ENCODE measurements around the gene SLC36A3.

The SLC36A3 gene

GRCh38 chr5:151303666-151304065 is at the start of gene SLC36A3:
SLC36A3 (minus strand) TSS chr5:151303766; CDS start chr5:151303354, 412 bp downstream.
- in situ Hi-C loops (cut with HindIII; ENCODE audit: low sequenced_read_pairs), result no loop called here
- no peak for DNase-seq (ENCODE audit: low read depth, low spot score)
- no peak for TF ChIP-seq CTCF (IDR thresholded peaks at IDR 0.05; ENCODE audit: low read depth, low read length)
- no peak within 1 kb of the TSS for H3K4me3 ChIP-seq (ENCODE audit: low read depth, low read length)

GRCh38 chr5:151351671-151352070 is 48.1 kb upstream of the SLC36A3 start:
- in situ Hi-C loops (cut with HindIII; ENCODE audit: low sequenced_read_pairs), result no loop called here
- H3K4me3 ChIP-seq (ENCODE audit: low read depth, low read length), result no peak overlapping the region
- no peak for TF ChIP-seq CTCF (IDR thresholded peaks at IDR 0.05; ENCODE audit: low read depth, low read length)
- no peak for DNase-seq (ENCODE audit: low read depth, low spot score)

- no peak overlapping the region for H3K4me3 ChIP-seq (ENCODE audit: low read depth, low read length)
- DNase-seq (ENCODE audit: low read depth, low spot score), result no peak
- in situ Hi-C loops (cut with HindIII; ENCODE audit: low sequenced_read_pairs), result no loop called here
- no peak for TF ChIP-seq CTCF (IDR thresholded peaks at IDR 0.05; ENCODE audit: low read depth, low read length)
Measured at GRCh38 chr5:151348789-151349188, 45.2 kb upstream of the SLC36A3 start.

- in situ Hi-C loops (cut with HindIII; ENCODE audit: low sequenced_read_pairs), result no loop called here
- TF ChIP-seq CTCF (IDR thresholded peaks at IDR 0.05; ENCODE audit: low read depth, low read length), result no peak
- H3K4me3 ChIP-seq (ENCODE audit: low read depth, low read length), result no peak within 1 kb of the TSS
- no peak for DNase-seq (ENCODE audit: low read depth, low spot score)
Measured at GRCh38 chr5:151347369-151347768, 43.8 kb upstream of the SLC36A3 start, which contains the start of gene SLC36A2. SLC36A2 (minus strand) TSS chr5:151347559; CDS start chr5:151347460, 99 bp downstream.

GRCh38 chr5:151345808-151346478 is 42.4 kb upstream of the SLC36A3 start:
- DNase-seq (ENCODE audit: low read depth, low spot score), result peak; percentile 2
- in situ Hi-C loops (cut with HindIII; ENCODE audit: low sequenced_read_pairs), result no loop called here

GRCh38 chr5:151345187-151345807 is 41.7 kb upstream of the SLC36A3 start:
- TF ChIP-seq CTCF (IDR thresholded peaks at IDR 0.05; ENCODE audit: low read depth, low read length), result no peak
- in situ Hi-C loops (cut with HindIII; ENCODE audit: low sequenced_read_pairs), result no loop called here
- no peak overlapping the region for H3K4me3 ChIP-seq (ENCODE audit: low read depth, low read length)
- no peak for DNase-seq (ENCODE audit: low read depth, low spot score)

More at GRCh38 chr5:151345808-151346478, 42.4 kb upstream of the SLC36A3 start:
- no peak for TF ChIP-seq CTCF (IDR thresholded peaks at IDR 0.05; ENCODE audit: low read depth, low read length)
- H3K4me3 ChIP-seq (ENCODE audit: low read depth, low read length), result no peak overlapping the region

Data from astrocyte of the spinal cord (primary cell).